HepG2 (cell line): Measurements from ENCODE around the gene CPNE1. TPM values are rescaled to one million over a fixed set of nuclear protein-coding genes. Genes with fewer than 3 reads are reported as not detected.
A peak's percentile ranks its signal among the peaks of the same experiment; 100 is the strongest.

ENCODE experiments used
- AGO2 ChIP-seq: fragments of 200-400 bp; formaldehyde crosslinking; optimal IDR thresholded peaks from 2 replicates; pipeline ENCODE3; 2017; ENCODE audit warnings: mild to moderate bottlenecking, low read depth, low read length, moderate library complexity
- ATM ChIP-seq: fragments of 450-650 bp; IDR thresholded peaks from 2 replicates; pipeline ENCODE4 v1.7.1; 2017; ENCODE audit warnings: mild to moderate bottlenecking, borderline replicate concordance
- IRX3 ChIP-seq: sonication (generic); formaldehyde crosslinking; IDR thresholded peaks from 2 replicates; pipeline ENCODE4 v1.8.1; 2023; ENCODE audit warnings: mild to moderate bottlenecking, low read depth, missing genetic modification reagents, borderline replicate concordance
- MAZ ChIP-seq, 2 experiments: sonication (generic) in 1 of 2; formaldehyde crosslinking in 1 of 2; IDR thresholded peaks; 2 replicates each; pipeline versions ENCODE4 v1.5.0 to v1.6.1; 2012 to 2020; ENCODE audit warnings: low read depth in 2 of 2, mild to moderate bottlenecking in 2 of 2, borderline replicate concordance in 1 of 2, improper control_type of control experiment in 1 of 2, low read length in 1 of 2, missing genetic modification reagents in 1 of 2, moderate library complexity in 1 of 2
- MED13 ChIP-seq: sonication (generic); formaldehyde crosslinking; IDR thresholded peaks from 2 replicates; pipeline ENCODE4 v1.5.0; 2020; ENCODE audit warnings: missing genetic modification reagents
- NFE2L2 ChIP-seq: fragments of 150-350 bp; IDR thresholded peaks from 2 replicates; pipeline ENCODE4 v1.6.1; 2014; ENCODE audit warnings: low read length
- POLR2A ChIP-seq, 2 experiments: IDR thresholded peaks; 2 replicates each; pipeline ENCODE4 v1.6.1; 2011; ENCODE audit warnings: low read depth in 2 of 2, low read length in 2 of 2, mild to moderate bottlenecking in 1 of 2, moderate library complexity in 1 of 2; ENCODE audit not compliant: insufficient read depth in 1 of 2
- RARG ChIP-seq: sonication (generic); formaldehyde crosslinking; IDR thresholded peaks from 2 replicates; pipeline ENCODE4 v1.4.0; 2020; ENCODE audit warnings: low read depth, mild to moderate bottlenecking, missing genetic modification reagents
- RFX5 ChIP-seq: IDR thresholded peaks from 2 replicates; pipeline ENCODE4 v1.6.1; 2011; ENCODE audit warnings: low read depth, low read length, improper control_type of control experiment
- TSC22D2 ChIP-seq: sonication (generic); formaldehyde crosslinking; IDR thresholded peaks from 2 replicates; pipeline ENCODE4 v1.5.1; 2020; ENCODE audit warnings: missing genetic modification reagents, mild to moderate bottlenecking, borderline replicate concordance
- YEATS2 ChIP-seq: sonication (generic); formaldehyde crosslinking; IDR thresholded peaks from 2 replicates; pipeline ENCODE4 v1.4.0; 2020; ENCODE audit warnings: missing genetic modification reagents, borderline replicate concordance
- ZC3H4 ChIP-seq: sonication (generic); formaldehyde crosslinking; IDR thresholded peaks from 2 replicates; pipeline ENCODE4 v1.4.0; 2020; ENCODE audit warnings: missing genetic modification reagents, borderline replicate concordance
- ZFP36 ChIP-seq: fragments of 150-350 bp; IDR thresholded peaks from 2 replicates; pipeline ENCODE4 v1.6.1; 2018; ENCODE audit warnings: borderline replicate concordance, low read length, low read depth; ENCODE audit not compliant: partially characterized antibody
- ZFP90 ChIP-seq: sonication (generic); formaldehyde crosslinking; IDR thresholded peaks from 2 replicates; pipeline ENCODE4 v1.8.0; 2022; ENCODE audit warnings: missing genetic modification reagents, mild to moderate bottlenecking, inconsistent platforms, borderline replicate concordance
- ZIK1 ChIP-seq: sonication (generic); formaldehyde crosslinking; IDR thresholded peaks from 2 replicates; pipeline ENCODE4 v1.5.0; 2020; ENCODE audit warnings: mild to moderate bottlenecking, low read depth, missing genetic modification reagents, borderline replicate concordance
- ZNF138 ChIP-seq: sonication (generic); formaldehyde crosslinking; IDR thresholded peaks from 2 replicates; pipeline ENCODE4 v1.5.0; 2020; ENCODE audit warnings: mild to moderate bottlenecking, low read depth, missing genetic modification reagents
- ZNF263 ChIP-seq: sonication (generic); formaldehyde crosslinking; IDR thresholded peaks from 2 replicates; pipeline ENCODE4 v1.4.0; 2020; ENCODE audit warnings: missing genetic modification reagents
- ZNF326 ChIP-seq: sonication (generic); formaldehyde crosslinking; IDR thresholded peaks from 2 replicates; pipeline ENCODE4 v1.4.0; 2020; ENCODE audit warnings: missing genetic modification reagents, borderline replicate concordance
- ZNF430 ChIP-seq: sonication (generic); formaldehyde crosslinking; IDR thresholded peaks from 2 replicates; pipeline ENCODE4 v1.9.0; 2021; ENCODE audit warnings: mild to moderate bottlenecking, missing genetic modification reagents
- ZNF496 ChIP-seq: sonication (generic); formaldehyde crosslinking; IDR thresholded peaks from 2 replicates; pipeline ENCODE4 v1.8.1; 2023; ENCODE audit warnings: mild to moderate bottlenecking, moderate library complexity, missing genetic modification reagents; ENCODE audit not compliant: insufficient replicate concordance
- ZNF570 ChIP-seq: sonication (generic); formaldehyde crosslinking; IDR thresholded peaks from 2 replicates; pipeline ENCODE4 v1.4.0; 2020; ENCODE audit warnings: mild to moderate bottlenecking, missing genetic modification reagents, borderline replicate concordance
- ZNF589 ChIP-seq: sonication (generic); formaldehyde crosslinking; conservative IDR thresholded peaks from 2 replicates; pipeline ENCODE4 v1.8.0; 2022; ENCODE audit warnings: mild to moderate bottlenecking, moderate library complexity, missing genetic modification reagents
- ZNF776 ChIP-seq: sonication (generic); formaldehyde crosslinking; IDR thresholded peaks from 2 replicates; pipeline ENCODE4 v1.4.0; 2020; ENCODE audit warnings: mild to moderate bottlenecking, missing genetic modification reagents
- ZNF780A ChIP-seq: sonication (generic); formaldehyde crosslinking; IDR thresholded peaks from 2 replicates; pipeline ENCODE4 v1.8.0; 2022; ENCODE audit warnings: mild to moderate bottlenecking, missing genetic modification reagents, moderate library complexity
- ZNF816 ChIP-seq: sonication (generic); formaldehyde crosslinking; IDR thresholded peaks from 2 replicates; pipeline ENCODE4 v1.8.0; 2022; ENCODE audit warnings: missing genetic modification reagents, mild to moderate bottlenecking, borderline replicate concordance
- ZSCAN30 ChIP-seq: sonication (generic); formaldehyde crosslinking; IDR thresholded peaks from 2 replicates; pipeline ENCODE4 v1.5.0; 2020; ENCODE audit warnings: mild to moderate bottlenecking, missing genetic modification reagents
- ZZZ3 ChIP-seq: sonication (generic); formaldehyde crosslinking; IDR thresholded peaks from 2 replicates; pipeline ENCODE4 v1.4.0; 2020; ENCODE audit warnings: missing genetic modification reagents, mild to moderate bottlenecking, borderline replicate concordance
- polyA plus RNA-seq, 8 experiments: library from polyadenylated mRNA; depleted of rRNA in 3 of 8; stranded (reverse) in 7 of 8; unstranded in 1 of 8; fragments of >200 nt; fragmentation: Illumina TruSeq in 4 of 8; extraction: Trizol in 4 of 8; gene quantifications; 2 replicates each; pipeline versions ENCODE4 v1.2.1 to v1.2.3, GENCODE V29; 2011 to 2016; ENCODE audit warnings: low read depth in 4 of 8, missing spikeins in 1 of 8, mixed read lengths in 1 of 8; ENCODE audit not compliant: insufficient read depth in 1 of 8
- total RNA-seq, 5 experiments: library from RNA; depleted of rRNA; stranded (reverse); fragments of >200 nt; fragmentation: Illumina TruSeq; extraction: Trizol; gene quantifications; 2 replicates each; pipeline ENCODE4 v1.2.3, GENCODE V29; 2016; ENCODE audit warnings: low read depth in 1 of 5
- TF ChIP-seq, protein P1 (sequence below): sonication (generic); formaldehyde crosslinking; IDR thresholded peaks from 2 replicates; pipeline ENCODE4 v1.4.0; 2020; ENCODE audit warnings: missing genetic modification reagents, borderline replicate concordance
- TF ChIP-seq, protein P2 (sequence below): IDR thresholded peaks from 2 replicates; pipeline ENCODE4 v1.6.1; 2016; ENCODE audit warnings: low read depth

CPNE1 gene
- total and polyA plus RNA-seq, 2 of the 13 experiments (the other 11 are each of a cell fraction or from before 2014, with no cell fraction given) = 408 to 431 TPM

DNA sequence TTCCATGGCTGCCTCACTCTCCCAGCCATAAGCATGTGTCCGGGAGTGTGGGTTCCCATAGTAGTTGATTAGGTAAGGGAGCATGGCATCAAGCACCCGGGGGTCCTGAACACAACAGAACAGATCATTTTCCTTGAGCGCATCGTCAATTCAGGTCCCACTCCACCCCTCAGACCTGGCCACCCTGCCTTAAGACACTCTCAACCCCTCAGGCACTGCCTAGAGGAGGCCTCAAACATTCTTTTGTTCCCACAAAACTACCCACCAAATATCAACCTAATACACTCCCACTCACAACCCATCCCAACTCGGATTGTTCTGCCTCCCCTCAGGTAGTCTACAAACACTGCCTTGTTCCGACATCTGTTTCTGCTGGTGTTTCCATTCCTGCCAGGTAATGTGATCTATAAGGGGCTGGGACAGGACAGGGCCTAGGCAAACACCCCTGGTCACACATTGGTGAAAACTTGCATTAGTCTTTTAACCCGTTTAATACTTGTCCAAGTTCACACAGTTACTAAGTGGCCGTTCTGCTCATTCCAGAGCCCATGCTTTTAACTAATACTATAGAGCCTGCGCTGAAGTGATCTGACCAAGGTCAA lies 33.1 kb upstream of the CPNE1 start (continued):
- no peak for TF ChIP-seq YEATS2 (CRISPR knock-in tag)
- TF ChIP-seq, protein P1, sequence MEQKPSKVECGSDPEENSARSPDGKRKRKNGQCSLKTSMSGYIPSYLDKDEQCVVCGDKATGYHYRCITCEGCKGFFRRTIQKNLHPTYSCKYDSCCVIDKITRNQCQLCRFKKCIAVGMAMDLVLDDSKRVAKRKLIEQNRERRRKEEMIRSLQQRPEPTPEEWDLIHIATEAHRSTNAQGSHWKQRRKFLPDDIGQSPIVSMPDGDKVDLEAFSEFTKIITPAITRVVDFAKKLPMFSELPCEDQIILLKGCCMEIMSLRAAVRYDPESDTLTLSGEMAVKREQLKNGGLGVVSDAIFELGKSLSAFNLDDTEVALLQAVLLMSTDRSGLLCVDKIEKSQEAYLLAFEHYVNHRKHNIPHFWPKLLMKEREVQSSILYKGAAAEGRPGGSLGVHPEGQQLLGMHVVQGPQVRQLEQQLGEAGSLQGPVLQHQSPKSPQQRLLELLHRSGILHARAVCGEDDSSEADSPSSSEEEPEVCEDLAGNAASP = 0 out of 2 replicates have a peak, but pooled peaks have one; percentile 22
- TF ChIP-seq TSC22D2 (CRISPR knock-in tag) = 0 out of 2 replicates have a peak, but pooled peaks have one; percentile 42
- no peak for TF ChIP-seq ZNF589 (CRISPR knock-in tag)
- no peak for TF ChIP-seq ATM
- TF ChIP-seq NFE2L2 = no peak
- peak; percentile 29; the same call in 1 of the 2 replicates for TF ChIP-seq ZNF138 (CRISPR knock-in tag)
- TF ChIP-seq MED13 (CRISPR knock-in tag) = no peak
- no peak for TF ChIP-seq IRX3 (CRISPR knock-in tag)
- no peak for TF ChIP-seq ZNF816 (CRISPR knock-in tag)
- no peak for TF ChIP-seq RFX5
- no peak for TF ChIP-seq ZFP36
- 0 out of 2 replicates have a peak, but pooled peaks have one; percentile 73 for TF ChIP-seq ZNF776
- no peak for TF ChIP-seq ZC3H4 (CRISPR knock-in tag)
- no peak for TF ChIP-seq ZNF326
- no peak for TF ChIP-seq ZZZ3 (CRISPR knock-in tag)
- TF ChIP-seq ZNF430 = no peak
- TF ChIP-seq ZNF780A (CRISPR knock-in tag) = no peak
- no peak for TF ChIP-seq ZNF263 (CRISPR knock-in tag)
- no peak for TF ChIP-seq ZNF496 (CRISPR knock-in tag)
- no peak for TF ChIP-seq ZFP90 (CRISPR knock-in tag)
- TF ChIP-seq ZNF570 (CRISPR knock-in tag) = no peak
- no peak for TF ChIP-seq ZSCAN30
- peak in 1 of 2 experiments; percentile 36; a peak in 1 of 4 replicates for TF ChIP-seq POLR2A (IDR thresholded peaks at IDR 0.05; ENCODE audit: insufficient read depth in 1 of 2, low read depth in 2 of 2, low read length in 2 of 2)
- 0 out of 2 replicates have a peak, but pooled peaks have one; percentile 39 for TF ChIP-seq ZIK1 (CRISPR knock-in tag)
- no peak for TF ChIP-seq MAZ (IDR thresholded peaks at IDR 0.05; ENCODE audit: borderline replicate concordance, low read depth, low read length)
- peak; percentile 77; the same call in 1 of the 2 replicates for TF ChIP-seq MAZ (CRISPR knock-in tag; IDR thresholded peaks at IDR 0.05; ENCODE audit: low read depth)
- no peak for TF ChIP-seq AGO2
- TF ChIP-seq RARG (CRISPR knock-in tag) = no peak
- TF ChIP-seq, protein P2, sequence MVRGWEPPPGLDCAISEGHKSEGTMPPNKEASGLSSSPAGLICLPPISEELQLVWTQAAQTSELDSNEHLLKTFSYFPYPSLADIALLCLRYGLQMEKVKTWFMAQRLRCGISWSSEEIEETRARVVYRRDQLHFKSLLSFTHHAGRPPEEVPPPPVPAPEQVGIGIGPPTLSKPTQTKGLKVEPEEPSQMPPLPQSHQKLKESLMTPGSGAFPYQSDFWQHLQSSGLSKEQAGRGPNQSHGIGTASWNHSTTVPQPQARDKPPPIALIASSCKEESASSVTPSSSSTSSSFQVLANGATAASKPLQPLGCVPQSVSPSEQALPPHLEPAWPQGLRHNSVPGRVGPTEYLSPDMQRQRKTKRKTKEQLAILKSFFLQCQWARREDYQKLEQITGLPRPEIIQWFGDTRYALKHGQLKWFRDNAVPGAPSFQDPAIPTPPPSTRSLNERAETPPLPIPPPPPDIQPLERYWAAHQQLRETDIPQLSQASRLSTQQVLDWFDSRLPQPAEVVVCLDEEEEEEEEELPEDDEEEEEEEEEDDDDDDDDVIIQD (CRISPR knock-in tag) = no peak; the same call in 1 of the 2 replicates
